CD4-positive, alpha-beta T cell (primary cell): ENCODE results near the gene EPHA1. TPM values are rescaled to one million over a fixed set of nuclear protein-coding genes. Genes with fewer than 3 reads are reported as not detected.

Experiments
- ATAC-seq: fragments of 200-7000 bp; cut with Tn5 transposase; one replicate; pipeline ENCODE4 v1.10.0; 2022; ENCODE audit warnings: mild to moderate bottlenecking; ENCODE audit not compliant: poor library complexity
- CTCF ChIA-PET: fragments of 350-600 bp; sonication (Branson Sonifier 250); formaldehyde crosslinking; loops from one replicate; lab custom pipeline; 2021; ENCODE audit warnings: antibody characterized with exemption, inconsistent platforms; lab: Charles Lee
- POLR2A ChIA-PET: fragments of 350-600 bp; sonication (Branson Sonifier 250); formaldehyde crosslinking; loops from one replicate; lab custom pipeline; 2021; ENCODE audit warnings: antibody characterized with exemption, inconsistent platforms; lab: Charles Lee
- DNase-seq, 14 experiments: peaks; one replicate each; pipeline ENCODE4 v3.0.0-alpha.2; 2013 to 2020; ENCODE audit warnings: mixed read lengths in 2 of 14
- H3K27ac ChIP-seq, 2 donors: one replicate each; pipeline versions ENCODE4 v1.5.1 to v1.7.0; 2013; ENCODE audit warnings: low read length in 2 of 2, low read depth in 1 of 2, mild to moderate bottlenecking in 1 of 2
- H3K27me3 ChIP-seq, 2 experiments: 1 replicate in 1 of 2; 2 replicates in 1 of 2; pipeline versions ENCODE4 v1.6.1 to v1.7.0; 2013; ENCODE audit warnings: low read length in 2 of 2, control low read depth in 1 of 2, mild to moderate bottlenecking in 1 of 2, moderate library complexity in 1 of 2; ENCODE audit not compliant: insufficient read depth in 2 of 2, control insufficient read depth in 1 of 2
- H3K36me3 ChIP-seq: one replicate; pipeline ENCODE4 v1.6.1; 2013; ENCODE audit warnings: low read length, control low read depth; ENCODE audit not compliant: insufficient read depth
- H3K4me1 ChIP-seq: one replicate; pipeline ENCODE4 v1.6.1; 2013; ENCODE audit warnings: low read length, control low read depth; ENCODE audit not compliant: insufficient read depth
- H3K4me3 ChIP-seq: one replicate; pipeline ENCODE4 v1.5.1; 2013; ENCODE audit warnings: mild to moderate bottlenecking, low read length, moderate library complexity
- H3K9me3 ChIP-seq, 2 experiments: 1 replicate in 1 of 2; 2 replicates in 1 of 2; pipeline versions ENCODE4 v1.6.1 to v1.7.0; 2013; ENCODE audit warnings: low read length in 2 of 2, mild to moderate bottlenecking in 2 of 2, control low read depth in 1 of 2, moderate library complexity in 1 of 2; ENCODE audit not compliant: control insufficient read depth in 1 of 2, insufficient read depth in 1 of 2
- H3K27ac Mint-ChIP-seq: one replicate; pipeline ENCODE4 v1.8.0; 2020; ENCODE audit warnings: mixed read lengths
- H3K27me3 Mint-ChIP-seq: one replicate; pipeline ENCODE4 v1.8.0; 2021; ENCODE audit warnings: mixed read lengths
- H3K36me3 Mint-ChIP-seq: one replicate; pipeline ENCODE4 v1.8.0; 2021; ENCODE audit warnings: low read depth, mixed read lengths
- H3K4me1 Mint-ChIP-seq: one replicate; pipeline ENCODE4 v1.8.0; 2021; ENCODE audit warnings: low read depth, mixed read lengths
- H3K4me3 Mint-ChIP-seq: one replicate; pipeline ENCODE4 v1.8.0; 2020; ENCODE audit warnings: mild to moderate bottlenecking, mixed read lengths
- H3K9me3 Mint-ChIP-seq: one replicate; pipeline ENCODE4 v1.8.0; 2020; ENCODE audit warnings: mixed read lengths
- intact Hi-C, 2 experiments: fragments of 100-400 bp; cut with DNase I in 1 of 2; cut with micrococcal nuclease in 1 of 2; formaldehyde crosslinking; loops; one replicate each; pipeline versions ENCODE4 v1.15.1 to v1.9.0; 2023 to 2025; cut with DNase I, micrococcal nuclease
- total RNA-seq, 174 experiments: library from RNA in 2 of 174; stranded (reverse) in 2 of 174; gene quantifications; one replicate each; pipeline ENCODE4 v1.2.3 and lab custom pipeline; 2021 to 2026
- TF ChIP-seq, protein P1 (sequence below): fragments of 200-600 bp; IDR thresholded peaks from one replicate; pipeline ENCODE4 v1.8.0; 2022; ENCODE audit warnings: antibody characterized with exemption, mild to moderate bottlenecking

Gene EPHA1
- total RNA-seq, 2 experiments from 2014 or later: 16.0 to 19.0 TPM

DNA sequence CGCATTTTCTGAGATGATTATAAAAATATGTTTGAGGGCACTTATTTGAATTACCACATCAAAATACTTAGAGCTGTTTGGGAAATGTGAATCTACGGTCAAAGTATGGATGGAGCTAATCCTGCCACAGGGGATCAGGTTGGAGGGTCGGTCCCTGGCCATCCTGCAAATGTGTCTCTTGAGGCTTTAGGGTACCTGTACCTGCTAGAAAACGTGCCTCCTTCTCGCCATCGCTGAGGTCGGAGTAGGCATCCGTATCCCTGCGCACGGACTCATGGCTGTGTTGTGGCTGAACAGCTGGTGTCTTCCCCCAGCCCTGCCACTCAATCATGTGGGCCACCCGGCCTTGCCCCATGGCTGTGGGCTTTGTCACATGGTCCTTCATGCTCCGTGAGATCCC is 50.0 kb downstream of the EPHA1 start:
- DNase-seq (no peak), ATAC-seq (no peak)
- H3K9me3 Mint-ChIP-seq: no peaks in the 10 kb centered on the region
- Histone ChIP-seq H3K27me3 (peaks cover 9 to 13% of the 10 kb centered on the region in 2 experiments), H3K4me1 (peaks cover 15% of the 10 kb centered on the region), H3K4me3 (no peak overlapping the region), H3K27ac (no peak overlapping the region), H3K36me3 (no peaks in the 10 kb centered on the region), H3K9me3 (no peaks in the 10 kb centered on the region)
- peaks cover 22% of the 10 kb centered on the region for H3K27me3 Mint-ChIP-seq
- peaks cover 10% of the 10 kb centered on the region for H3K4me1 Mint-ChIP-seq
- CTCF ChIA-PET: interaction anchor here (1.0 to 1.4 kb wide), 2 partner anchors 14 to 118 kb away, joined by 3 to 6 read pairs; no protein-coding TSS in a partner anchor
- peak overlapping the region; percentile 5 for H3K4me3 Mint-ChIP-seq
- H3K27ac Mint-ChIP-seq: no peak overlapping the region
- TF ChIP-seq, protein P1, sequence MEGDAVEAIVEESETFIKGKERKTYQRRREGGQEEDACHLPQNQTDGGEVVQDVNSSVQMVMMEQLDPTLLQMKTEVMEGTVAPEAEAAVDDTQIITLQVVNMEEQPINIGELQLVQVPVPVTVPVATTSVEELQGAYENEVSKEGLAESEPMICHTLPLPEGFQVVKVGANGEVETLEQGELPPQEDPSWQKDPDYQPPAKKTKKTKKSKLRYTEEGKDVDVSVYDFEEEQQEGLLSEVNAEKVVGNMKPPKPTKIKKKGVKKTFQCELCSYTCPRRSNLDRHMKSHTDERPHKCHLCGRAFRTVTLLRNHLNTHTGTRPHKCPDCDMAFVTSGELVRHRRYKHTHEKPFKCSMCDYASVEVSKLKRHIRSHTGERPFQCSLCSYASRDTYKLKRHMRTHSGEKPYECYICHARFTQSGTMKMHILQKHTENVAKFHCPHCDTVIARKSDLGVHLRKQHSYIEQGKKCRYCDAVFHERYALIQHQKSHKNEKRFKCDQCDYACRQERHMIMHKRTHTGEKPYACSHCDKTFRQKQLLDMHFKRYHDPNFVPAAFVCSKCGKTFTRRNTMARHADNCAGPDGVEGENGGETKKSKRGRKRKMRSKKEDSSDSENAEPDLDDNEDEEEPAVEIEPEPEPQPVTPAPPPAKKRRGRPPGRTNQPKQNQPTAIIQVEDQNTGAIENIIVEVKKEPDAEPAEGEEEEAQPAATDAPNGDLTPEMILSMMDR: no peak
- intact Hi-C loops: no loop called here
- no peaks in the 10 kb centered on the region for H3K36me3 Mint-ChIP-seq
- POLR2A ChIA-PET: no interaction called here

DNA sequence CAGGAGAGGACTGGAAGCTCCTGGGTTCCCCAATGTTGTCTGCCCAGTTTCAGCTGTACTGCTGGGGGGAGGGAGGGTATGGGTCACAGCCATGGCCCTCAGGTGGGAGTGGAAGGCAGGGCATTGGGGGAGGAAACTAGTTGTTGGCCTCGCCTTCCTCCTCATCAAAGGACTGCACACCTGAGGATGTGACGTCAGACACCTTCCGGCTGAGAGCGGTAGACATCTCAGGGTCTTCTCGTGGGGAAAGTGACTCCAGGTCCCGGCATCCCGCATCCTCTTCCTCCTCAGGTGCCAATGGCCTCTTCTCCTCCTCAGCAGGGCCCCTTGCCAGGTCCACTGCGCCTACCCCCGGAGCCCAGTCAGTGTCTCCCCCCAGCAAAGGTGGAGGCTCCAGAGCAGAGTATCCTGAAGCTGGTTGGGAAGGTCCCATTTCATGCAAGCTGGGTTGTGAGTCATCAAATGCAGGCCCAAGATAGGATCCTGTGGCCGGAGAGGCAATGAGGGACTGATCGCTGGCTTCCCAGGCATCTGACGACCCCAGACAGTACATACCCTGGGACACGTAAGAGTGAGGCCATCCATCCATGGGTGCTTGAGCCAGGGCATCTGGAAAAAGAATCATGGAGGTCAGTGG is 52.1 kb downstream of the EPHA1 start:
- Mint-ChIP-seq H3K9me3 (no peaks in the 10 kb centered on the region), H3K4me1 (peaks cover 4% of the 10 kb centered on the region), H3K36me3 (no peaks in the 10 kb centered on the region), H3K27ac (no peak overlapping the region), H3K4me3 (no peak overlapping the region), H3K27me3 (peaks cover 14% of the 10 kb centered on the region)
- Histone ChIP-seq H3K27ac (no peak overlapping the region), H3K27me3 (peaks cover 0 to 2% of the 10 kb centered on the region in 2 experiments), H3K4me1 (peaks cover 5% of the 10 kb centered on the region), H3K4me3 (no peak overlapping the region), H3K9me3 (peaks cover 0 to 3% of the 10 kb centered on the region in 2 experiments), H3K36me3 (no peaks in the 10 kb centered on the region)
- no peak for ATAC-seq
- CTCF ChIA-PET: interaction anchor here (1.9 kb wide), 1 partner anchor 11 kb away, joined by 5 read pairs; no protein-coding TSS in a partner anchor
- DNase-seq: no peak
- intact Hi-C loops: no loop called here
- TF ChIP-seq, protein P1: no peak
- POLR2A ChIA-PET: interaction anchor here (1.0 kb wide), 1 partner anchor 11 kb away, joined by 3 read pairs; no protein-coding TSS in a partner anchor

DNA sequence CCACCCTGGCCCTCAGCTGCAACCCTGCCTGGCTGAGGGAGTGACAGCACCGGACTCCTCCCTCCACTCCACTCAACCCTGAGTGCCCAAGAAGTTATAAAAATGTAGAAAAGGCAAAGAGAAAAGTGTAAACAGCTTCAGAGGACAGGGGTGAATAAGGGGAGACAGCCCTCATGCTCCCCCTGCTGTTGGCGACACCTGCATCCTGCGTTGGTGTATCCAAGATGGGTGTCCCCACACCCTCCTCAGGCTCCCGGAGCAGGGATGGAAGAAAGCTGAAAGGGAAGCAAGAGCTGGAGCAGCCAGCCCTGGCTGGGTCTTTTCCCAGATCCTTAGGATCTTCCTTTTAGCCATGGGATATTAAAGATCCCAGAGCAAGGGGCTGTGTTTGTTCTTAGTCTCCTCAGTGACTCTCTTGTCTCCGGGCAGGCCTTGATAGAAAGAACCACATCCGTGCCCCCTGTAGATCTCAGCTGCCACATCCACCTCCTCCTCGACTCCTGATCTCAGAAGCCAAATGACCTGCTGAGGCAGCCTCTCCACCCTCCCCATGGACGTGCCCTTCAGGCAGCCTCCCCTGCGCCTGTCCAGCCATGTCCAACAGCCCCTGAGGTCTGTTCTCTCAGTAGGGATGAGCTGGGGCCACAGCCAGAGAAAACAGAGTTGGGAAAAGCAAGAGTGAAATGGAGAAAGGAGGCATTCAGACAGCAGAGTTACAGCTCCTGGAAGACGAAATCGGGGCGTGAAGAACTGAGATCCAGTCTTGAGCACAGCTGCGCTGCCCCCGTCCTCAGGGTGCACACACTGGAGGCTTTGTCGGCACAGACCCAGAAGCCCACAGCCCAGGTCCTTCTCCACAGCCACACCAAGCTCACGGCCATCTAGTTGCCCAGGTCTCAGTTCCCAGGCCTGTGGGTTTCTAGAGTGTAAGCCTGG is 52.9 kb downstream of the EPHA1 start:
- Mint-ChIP-seq H3K27ac (no peak overlapping the region), H3K4me3 (no peak overlapping the region), H3K9me3 (no peaks in the 10 kb centered on the region), H3K4me1 (peaks cover 4% of the 10 kb centered on the region), H3K27me3 (peaks cover 11% of the 10 kb centered on the region), H3K36me3 (no peaks in the 10 kb centered on the region)
- H3K9me3 ChIP-seq: peaks cover 0 to 6% of the 10 kb centered on the region in 2 experiments
- no peaks in the 10 kb centered on the region for H3K36me3 ChIP-seq
- ChIA-PET CTCF (interaction anchor here (1.9 kb wide), 1 partner anchor 10 kb away, joined by 5 read pairs; no protein-coding TSS in a partner anchor), POLR2A (interaction anchor here (0.5 to 1.0 kb wide), 2 partner anchors 10 to 53 kb away, joined by 3 read pairs; no protein-coding TSS in a partner anchor)
- intact Hi-C loops: no loop called here
- H3K27me3 ChIP-seq: no peaks in the 10 kb centered on the region
- H3K4me3 ChIP-seq: no peak overlapping the region
- ATAC-seq (no peak), DNase-seq (no peak)
- TF ChIP-seq, protein P1: no peak
- H3K27ac ChIP-seq: no peak overlapping the region
- peaks cover 3% of the 10 kb centered on the region for H3K4me1 ChIP-seq
